Muscle of back (tissue), 11 donors: ENCODE results near the gene GPS2. TPM values are rescaled to one million over a fixed set of nuclear protein-coding genes. Genes with fewer than 3 reads are reported as not detected.

Experiments
- DNase-seq, 3 donors: peaks; one replicate each; pipeline versions ENCODE4 v3.0.0 to v3.0.0-alpha.2; 2013
- polyA plus RNA-seq, 10 donors: library from polyadenylated mRNA; unstranded; fragments of 120-200 nt; gene quantifications; one replicate each; pipeline ENCODE4 v1.2.1, GENCODE V29; 2013; ENCODE audit not compliant: insufficient read length in 10 of 10

Gene GPS2
- polyA plus RNA-seq, 10 donors = 49.3 to 70.2 (median 58.7) TPM

GRCh38 chr17:7263801-7264078, 51.4 kb downstream of the GPS2 start:
- DNase-seq = no peak

GRCh38 chr17:7262935-7263800, 52.0 kb downstream of the GPS2 start:
- peak in 1 of 3 donors; percentile 26 for DNase-seq

Other genes with a start within 250 kb of the GPS2 start
- gene CLEC10A, start 235.1 kb downstream of the GPS2 start, polyA plus RNA-seq = 1 to 10 TPM; 1.1 to 3.5 (median 1.7) TPM
- gene ASGR2, start 200.5 kb downstream of the GPS2 start, polyA plus RNA-seq = under 1 TPM in 9 of 10 donors, not detected in 1; 0.15 to 0.40 (median 0.34) TPM
- 1 to 10 TPM; 1.6 to 6.5 (median 2.3) TPM for gene ASGR1, start 136.0 kb downstream of the GPS2 start, polyA plus RNA-seq
- gene DLG4, start 95.5 kb downstream of the GPS2 start, polyA plus RNA-seq = 10 to 100 TPM; 15.3 to 31.0 (median 21.1) TPM
- 100 to 1,000 TPM; 178 to 376 (median 256) TPM for gene ACADVL, start 95.4 kb downstream of the GPS2 start, polyA plus RNA-seq
- gene DVL2, start 80.8 kb downstream of the GPS2 start, polyA plus RNA-seq = 10 to 100 TPM; 24.5 to 40.5 (median 34.9) TPM
- 10 to 100 TPM; 28.1 to 46.1 (median 34.4) TPM for gene PHF23, start 75.9 kb downstream of the GPS2 start, polyA plus RNA-seq
- 100 to 1,000 TPM; 271 to 406 (median 306) TPM for gene GABARAP, start 72.9 kb downstream of the GPS2 start, polyA plus RNA-seq
- gene CTDNEP1, start 63.6 kb downstream of the GPS2 start, polyA plus RNA-seq = 100 to 1,000 TPM; 153 to 190 (median 180) TPM
- 10 to 100 TPM; 31.9 to 64.8 (median 35.7) TPM for gene ELP5, start 63.1 kb downstream of the GPS2 start, polyA plus RNA-seq
- gene CLDN7, start 52.9 kb downstream of the GPS2 start, polyA plus RNA-seq = 1 to 10 TPM in 5 of 10 donors, under 1 TPM in 5; 0.47 to 3.0 (median 1.1) TPM
- 10 to 100 TPM in 9 of 10 donors, 1 to 10 TPM in 1; 7.7 to 32.4 (median 26.1) TPM for gene SLC2A4, start 33.6 kb downstream of the GPS2 start, polyA plus RNA-seq
- 1 to 10 TPM; 1.2 to 4.2 (median 1.9) TPM for gene YBX2, start 20.7 kb downstream of the GPS2 start, polyA plus RNA-seq
- gene EIF5A, start 7.7 kb downstream of the GPS2 start, polyA plus RNA-seq = 100 to 1,000 TPM; 225 to 344 (median 294) TPM
- gene NEURL4, start 14.0 kb upstream of the GPS2 start, polyA plus RNA-seq = 10 to 100 TPM; 13.6 to 20.6 (median 18.6) TPM
- 10 to 100 TPM in 2 of 10 donors, 1 to 10 TPM in 8; 5.3 to 19.6 (median 8.5) TPM for gene ACAP1, start 21.2 kb upstream of the GPS2 start, polyA plus RNA-seq
- 10 to 100 TPM in 1 of 10 donors, 1 to 10 TPM in 9; 5.8 to 10.3 (median 7.5) TPM for gene KCTD11, start 36.8 kb upstream of the GPS2 start, polyA plus RNA-seq
- gene TMEM95, start 39.8 kb upstream of the GPS2 start, polyA plus RNA-seq = not detected
- 1 to 10 TPM in 2 of 10 donors, under 1 TPM in 7, not detected in 1; 0.22 to 1.4 (median 0.69) TPM for gene TNK1, start 65.7 kb upstream of the GPS2 start, polyA plus RNA-seq
- gene PLSCR3, start 79.2 kb upstream of the GPS2 start, polyA plus RNA-seq = 10 to 100 TPM; 20.4 to 35.0 (median 27.2) TPM
- gene TMEM256, start 88.7 kb upstream of the GPS2 start, polyA plus RNA-seq = 10 to 100 TPM; 49.0 to 60.9 (median 54.0) TPM
- gene NLGN2, start 92.5 kb upstream of the GPS2 start, polyA plus RNA-seq = 10 to 100 TPM; 19.9 to 33.1 (median 25.5) TPM
- gene SPEM1, start 105.0 kb upstream of the GPS2 start, polyA plus RNA-seq = not detected
- not detected for gene SPEM2, start 110.3 kb upstream of the GPS2 start, polyA plus RNA-seq
- under 1 TPM in 1 of 10 donors, not detected in 9; 0.04 TPM for gene SPEM3, start 113.5 kb upstream of the GPS2 start, polyA plus RNA-seq
- gene TMEM102, start 120.1 kb upstream of the GPS2 start, polyA plus RNA-seq = 1 to 10 TPM in 4 of 10 donors, under 1 TPM in 6; 0.52 to 1.4 (median 0.92) TPM
- gene FGF11, start 124.2 kb upstream of the GPS2 start, polyA plus RNA-seq = 1 to 10 TPM; 1.3 to 5.1 (median 3.1) TPM
- 10 to 100 TPM; 51.8 to 85.8 (median 71.8) TPM for gene CHRNB1, start 129.7 kb upstream of the GPS2 start, polyA plus RNA-seq
- 10 to 100 TPM; 22.1 to 27.1 (median 24.9) TPM for gene ZBTB4, start 164.3 kb upstream of the GPS2 start, polyA plus RNA-seq
- under 1 TPM in 8 of 10 donors, not detected in 2; 0.16 to 0.59 (median 0.20) TPM for gene SLC35G6, start 166.1 kb upstream of the GPS2 start, polyA plus RNA-seq
- 10 to 100 TPM; 50.2 to 72.7 (median 58.4) TPM for gene POLR2A, start 169.0 kb upstream of the GPS2 start, polyA plus RNA-seq
- 10 to 100 TPM; 22.2 to 38.2 (median 29.8) TPM for gene TNFSF12, start 233.7 kb upstream of the GPS2 start, polyA plus RNA-seq
- 1 to 10 TPM; 2.4 to 6.3 (median 4.0) TPM for gene TNFSF13, start 243.4 kb upstream of the GPS2 start, polyA plus RNA-seq
- 10 to 100 TPM; 34.8 to 44.0 (median 39.9) TPM for gene SENP3, start 246.6 kb upstream of the GPS2 start, polyA plus RNA-seq